ENCODE data around the gene EIF2D. TPM values are rescaled to one million over a fixed set of nuclear protein-coding genes. Genes with fewer than 3 reads are reported as not detected.

EIF2D gene
- total and polyA plus RNA-seq, 2 of the 8 experiments (the other 6 are each of a cell fraction or from before 2014, with no cell fraction given): 36.1 to 37.1 TPM

GRCh38 chr1:206547104-206547503 lies 65.2 kb downstream of the EIF2D start (continued):
- no peak for TF ChIP-seq KDM5A (IDR thresholded peaks at IDR 0.05; ENCODE audit: low read length)
- TF ChIP-seq ATF3 (IDR thresholded peaks at IDR 0.05; ENCODE audit: insufficient read depth, low read depth, low read length): no peak
- no peak for TF ChIP-seq SP4 (IDR thresholded peaks at IDR 0.05; ENCODE audit: low read length)
- TF ChIP-seq ATF2 (IDR thresholded peaks at IDR 0.05; ENCODE audit: low read length): no peak
- no peak for TF ChIP-seq SRF (IDR thresholded peaks at IDR 0.05; ENCODE audit: low read depth, low read length)
- no peak for TF ChIP-seq EZH2 (IDR thresholded peaks at IDR 0.05; ENCODE audit: low read depth, low read length, severe bottlenecking)

All from H1 (cell line).